A204.1 (cell line): ENCODE measurements around the gene SIX4.

Experiments used
- FAIRE-seq: peaks from 2 replicates; lab custom pipeline; 2012; peaks lifted over from hg19 to GRCh38; lab: Jason Lieb, UNC

The SIX4 gene

GRCh38 chr14:60721326-60722106 lies 2.6 kb downstream of the SIX4 start:
- FAIRE-seq: no peak

- no peak for FAIRE-seq
These were observed 3.2 kb downstream of the SIX4 start for GRCh38 chr14:60720962-60721325.

GRCh38 chr14:60720391-60720790 lies 3.8 kb downstream of the SIX4 start:
- no peak for FAIRE-seq

DNA sequence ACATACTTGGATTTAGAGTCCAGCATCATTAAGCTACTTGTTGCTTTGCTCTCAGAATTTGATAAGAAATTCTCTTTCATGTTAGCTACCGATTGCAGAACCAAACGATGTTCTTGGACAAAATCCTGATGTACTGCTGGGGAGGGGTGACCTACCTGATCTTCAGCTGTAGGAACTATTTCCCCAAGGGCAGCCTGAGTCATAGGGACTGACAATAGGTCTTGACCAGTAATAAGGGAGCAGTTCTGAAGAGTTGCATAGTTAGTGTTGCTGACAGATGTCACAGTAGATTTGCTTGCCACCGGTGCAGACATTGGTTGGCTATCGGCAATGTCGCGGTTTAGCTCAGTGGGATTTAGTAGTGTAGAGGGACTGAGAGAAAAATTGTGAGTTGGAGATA lies 10.6 kb downstream of the SIX4 start:
- no peak for FAIRE-seq

DNA sequence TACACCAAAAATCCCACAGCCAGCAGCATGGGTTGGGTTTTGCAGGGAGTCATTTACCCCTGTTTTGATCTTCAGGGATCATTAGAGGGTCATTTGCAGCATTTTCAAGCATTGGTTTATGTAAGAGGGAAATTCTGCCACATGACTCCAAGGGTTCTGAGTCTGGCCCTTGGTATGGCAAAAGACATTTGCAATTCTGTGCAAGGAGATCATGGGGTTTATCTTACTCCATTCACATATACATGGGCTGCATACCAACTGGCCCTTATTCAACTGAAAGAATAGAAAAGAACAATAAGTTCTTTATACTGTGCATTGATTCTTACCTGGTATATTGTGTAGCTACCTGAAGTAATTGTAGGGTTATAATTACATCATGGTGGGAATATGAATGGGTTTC lies 13.7 kb downstream of the SIX4 start:
- no peak for FAIRE-seq

GRCh38 chr14:60707858-60708257 lies 16.3 kb downstream of the SIX4 start:
- no peak for FAIRE-seq

- FAIRE-seq: no peak
These were observed 19.1 kb downstream of the SIX4 start for GRCh38 chr14:60705100-60705499.

DNA sequence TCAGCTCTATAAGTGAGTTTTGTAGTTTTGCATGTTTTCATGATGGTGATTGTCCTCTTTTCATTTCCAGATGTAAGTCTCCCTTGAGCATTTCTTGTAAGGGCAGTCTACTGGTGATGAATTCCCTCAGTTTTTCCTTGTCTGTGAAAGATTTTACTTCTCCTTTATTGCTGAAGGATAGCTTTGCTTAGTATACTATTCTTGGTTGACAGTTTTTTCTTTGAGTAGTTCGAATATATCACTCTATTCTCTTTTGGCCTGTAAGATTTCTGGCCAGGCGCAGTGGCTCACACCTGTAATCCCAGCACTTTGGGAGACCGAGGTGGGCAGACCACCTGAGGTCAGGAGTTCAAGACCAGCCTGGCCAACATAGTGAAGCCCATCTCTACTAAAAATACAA lies 23.6 kb downstream of the SIX4 start:
- no peak for FAIRE-seq

DNA sequence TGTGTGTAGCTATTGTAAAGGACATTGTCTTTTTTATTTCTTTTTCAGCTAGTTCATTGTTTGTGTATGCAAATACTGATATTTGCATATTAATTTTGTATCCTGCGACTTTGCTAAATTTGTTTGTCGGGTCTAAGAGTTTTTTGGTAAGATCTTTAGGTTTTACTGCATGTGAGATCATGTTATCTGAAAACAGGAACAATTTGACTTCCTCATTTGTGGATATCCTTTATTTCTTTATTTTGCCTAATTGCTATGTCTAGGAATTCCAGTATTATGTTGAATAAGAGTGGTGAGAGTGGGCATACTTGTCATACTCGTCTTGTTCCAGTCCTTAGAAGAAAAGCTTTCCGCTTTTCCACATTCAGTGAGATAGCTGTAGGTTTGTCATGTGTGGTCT lies 28.8 kb downstream of the SIX4 start:
- no peak for FAIRE-seq

- FAIRE-seq: no peak
These were observed 32.6 kb downstream of the SIX4 start for GRCh38 chr14:60691383-60692113.

DNA sequence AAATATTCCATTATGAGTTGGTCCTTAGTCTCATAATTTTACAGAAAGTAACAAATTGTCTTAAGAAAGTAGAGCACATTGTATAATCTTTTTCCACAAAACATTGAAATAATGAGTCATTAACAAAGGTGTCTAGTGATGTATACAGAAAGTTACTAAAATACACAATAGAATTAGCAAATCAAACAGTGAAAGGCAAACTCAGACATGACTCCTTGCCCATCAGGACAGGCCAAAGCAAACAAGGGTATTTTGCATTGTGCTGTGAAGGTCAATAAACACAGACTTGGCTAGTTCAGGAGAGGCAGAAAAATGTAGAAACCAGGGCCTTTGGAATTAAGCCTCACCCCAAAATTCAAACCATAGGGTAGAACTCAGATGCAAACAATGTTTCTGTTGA lies 37.3 kb downstream of the SIX4 start:
- no peak for FAIRE-seq

- no peak for FAIRE-seq
These were observed 39.9 kb downstream of the SIX4 start for GRCh38 chr14:60684203-60684602.

GRCh38 chr14:60681271-60681670 lies 42.9 kb downstream of the SIX4 start:
- FAIRE-seq: no peak

DNA sequence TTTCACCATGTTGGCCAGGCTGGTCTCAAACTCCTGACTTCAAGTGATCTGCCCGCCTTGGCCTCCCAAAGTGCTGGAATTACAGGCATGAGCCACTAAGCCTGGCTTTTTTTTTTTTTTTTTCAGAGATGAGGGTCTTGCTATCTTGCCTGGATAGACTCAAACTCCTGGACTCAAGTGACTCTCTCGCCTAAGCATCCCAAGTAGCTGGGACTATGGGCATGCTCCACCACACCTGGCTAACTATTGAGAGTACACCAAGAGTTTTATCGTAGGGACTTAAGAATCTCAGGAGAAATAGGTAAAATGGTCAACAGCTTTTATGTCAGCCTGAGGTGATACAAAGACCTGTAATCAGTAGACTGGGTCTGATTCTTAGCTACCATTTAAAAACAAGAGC lies 43.6 kb downstream of the SIX4 start:
- FAIRE-seq: no peak

DNA sequence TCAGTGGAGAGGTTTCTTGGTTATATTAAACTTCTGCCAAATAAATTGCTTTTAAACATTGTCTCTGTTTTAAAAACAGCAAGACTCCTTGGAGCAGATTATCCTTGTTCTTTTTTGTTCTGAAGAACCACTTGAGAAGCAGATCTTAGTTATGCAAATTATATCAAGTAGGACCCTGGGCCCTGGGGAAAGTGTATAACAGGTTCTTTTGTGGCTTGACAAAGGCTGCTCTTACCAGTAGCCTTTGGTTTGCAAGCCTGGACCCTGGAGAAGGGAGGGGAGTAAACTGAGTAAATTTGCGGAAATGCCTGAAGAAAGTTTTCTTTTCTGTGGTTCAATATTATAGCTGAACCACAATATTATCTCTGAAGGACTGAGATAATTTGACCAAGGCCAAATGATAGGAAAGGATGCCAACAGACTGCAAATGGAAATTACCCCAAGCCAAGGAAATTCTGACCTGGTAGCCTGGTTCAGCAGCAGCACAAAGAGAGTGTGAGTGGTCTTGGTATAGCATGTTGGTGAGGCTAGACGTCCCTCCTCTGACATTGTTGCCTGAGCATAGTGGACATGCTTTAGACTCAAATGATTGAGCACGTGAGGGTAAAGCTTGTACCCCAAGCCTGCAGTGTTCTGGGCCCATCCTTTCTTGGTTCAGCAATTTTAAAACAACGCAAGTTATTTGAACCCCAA lies 44.4 kb downstream of the SIX4 start:
- FAIRE-seq: no peak

GRCh38 chr14:60677701-60678100 lies 46.5 kb downstream of the SIX4 start:
- FAIRE-seq: no peak

- FAIRE-seq: no peak
These were observed 53.2 kb downstream of the SIX4 start for GRCh38 chr14:60670989-60671388.

- FAIRE-seq: no peak
These were observed 55.6 kb downstream of the SIX4 start for GRCh38 chr14:60668431-60669112.

- FAIRE-seq: no peak
These were observed 59.0 kb downstream of the SIX4 start for GRCh38 chr14:60665177-60665550.

- no peak for FAIRE-seq
These were observed 61.2 kb downstream of the SIX4 start for GRCh38 chr14:60662982-60663381.

DNA sequence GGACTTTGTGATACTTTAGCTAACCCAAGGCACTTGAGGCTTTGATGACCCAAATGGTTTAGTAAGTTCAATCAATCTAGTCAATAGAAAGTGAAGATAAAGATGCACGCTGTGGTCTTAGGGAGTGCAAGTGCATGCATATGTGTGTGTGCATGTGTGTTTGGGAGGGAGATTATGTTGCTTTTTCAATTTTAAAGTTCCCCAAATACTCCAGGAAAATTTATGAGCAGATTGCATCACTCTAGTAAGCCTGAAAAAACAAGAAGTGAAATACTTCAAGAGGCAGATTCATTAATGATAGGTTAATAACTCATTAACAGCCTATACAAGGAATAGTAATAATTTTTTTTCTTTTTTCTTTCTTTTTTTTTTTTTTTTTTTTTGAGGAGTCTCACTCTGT lies 62.4 kb downstream of the SIX4 start:
- no peak for FAIRE-seq
